GM23338 (cell line): ENCODE data around the gene CDK14.

Experiments
- CREB1 ChIP-seq: fragments of 250-450 bp; sonication (Bioruptor Pico); IDR thresholded peaks from 2 replicates; pipeline ENCODE4 v1.5.0; 2020; ENCODE audit warnings: low read depth, mild to moderate bottlenecking, moderate library complexity
- CTCF ChIP-seq, 2 experiments: fragments of 200-600 bp in 1 of 2; sonication (generic) in 1 of 2; conservative IDR thresholded peaks; 2 replicates each; pipeline versions ENCODE4 v1.5.1 to v1.6.1; 2016 to 2017; ENCODE audit warnings: antibody characterized with exemption in 2 of 2, low read depth in 2 of 2, mild to moderate bottlenecking in 2 of 2, moderate library complexity in 1 of 2
- EZH2 ChIP-seq: fragments of 200-600 bp; sonication (generic); IDR thresholded peaks from one replicate; pipeline ENCODE4 v1.8.0; 2017; ENCODE audit warnings: antibody characterized with exemption, mild to moderate bottlenecking, low read depth; ENCODE audit not compliant: unreplicated experiment
- EZH2phosphoT487 ChIP-seq: fragments of 200-600 bp; sonication (generic); IDR thresholded peaks from one replicate; pipeline ENCODE4 v1.8.1; 2018; ENCODE audit warnings: antibody characterized with exemption; ENCODE audit not compliant: unreplicated experiment
- POLR2AphosphoS5 ChIP-seq: IDR thresholded peaks from 2 replicates; pipeline ENCODE4 v1.6.1; 2016; ENCODE audit warnings: antibody characterized with exemption, low read depth
- REST ChIP-seq: IDR thresholded peaks from one replicate; pipeline ENCODE4 v1.6.1; 2018; ENCODE audit warnings: antibody characterized with exemption; ENCODE audit not compliant: unreplicated experiment

- TF ChIP-seq CTCF (conservative IDR thresholded peaks at IDR 0.05; ENCODE audit: low read depth in 2 of 2) = no peak
- no peak for TF ChIP-seq EZH2phosphoT487
- TF ChIP-seq EZH2 = no peak
- no peak for TF ChIP-seq POLR2AphosphoS5
- TF ChIP-seq REST = no peak
- no peak for TF ChIP-seq CREB1 (CRISPR knock-in tag)
Measured at GRCh38 chr7:90834771-90835170, 238.7 kb downstream of the CDK14 start.
